ENCODE data around the gene CP.

- TF ChIP-seq CTCF (IDR thresholded peaks at IDR 0.05 in 2 of 3, conservative IDR thresholded peaks at IDR 0.05 in 1 of 3; ENCODE audit: borderline replicate concordance in 1 of 3, insufficient read depth in 1 of 3, low read depth in 2 of 3, low read length in 2 of 3), result no peak
- TF ChIP-seq CEBPB (IDR thresholded peaks at IDR 0.05; ENCODE audit: low read depth), result no peak
- TF ChIP-seq, protein P1, sequence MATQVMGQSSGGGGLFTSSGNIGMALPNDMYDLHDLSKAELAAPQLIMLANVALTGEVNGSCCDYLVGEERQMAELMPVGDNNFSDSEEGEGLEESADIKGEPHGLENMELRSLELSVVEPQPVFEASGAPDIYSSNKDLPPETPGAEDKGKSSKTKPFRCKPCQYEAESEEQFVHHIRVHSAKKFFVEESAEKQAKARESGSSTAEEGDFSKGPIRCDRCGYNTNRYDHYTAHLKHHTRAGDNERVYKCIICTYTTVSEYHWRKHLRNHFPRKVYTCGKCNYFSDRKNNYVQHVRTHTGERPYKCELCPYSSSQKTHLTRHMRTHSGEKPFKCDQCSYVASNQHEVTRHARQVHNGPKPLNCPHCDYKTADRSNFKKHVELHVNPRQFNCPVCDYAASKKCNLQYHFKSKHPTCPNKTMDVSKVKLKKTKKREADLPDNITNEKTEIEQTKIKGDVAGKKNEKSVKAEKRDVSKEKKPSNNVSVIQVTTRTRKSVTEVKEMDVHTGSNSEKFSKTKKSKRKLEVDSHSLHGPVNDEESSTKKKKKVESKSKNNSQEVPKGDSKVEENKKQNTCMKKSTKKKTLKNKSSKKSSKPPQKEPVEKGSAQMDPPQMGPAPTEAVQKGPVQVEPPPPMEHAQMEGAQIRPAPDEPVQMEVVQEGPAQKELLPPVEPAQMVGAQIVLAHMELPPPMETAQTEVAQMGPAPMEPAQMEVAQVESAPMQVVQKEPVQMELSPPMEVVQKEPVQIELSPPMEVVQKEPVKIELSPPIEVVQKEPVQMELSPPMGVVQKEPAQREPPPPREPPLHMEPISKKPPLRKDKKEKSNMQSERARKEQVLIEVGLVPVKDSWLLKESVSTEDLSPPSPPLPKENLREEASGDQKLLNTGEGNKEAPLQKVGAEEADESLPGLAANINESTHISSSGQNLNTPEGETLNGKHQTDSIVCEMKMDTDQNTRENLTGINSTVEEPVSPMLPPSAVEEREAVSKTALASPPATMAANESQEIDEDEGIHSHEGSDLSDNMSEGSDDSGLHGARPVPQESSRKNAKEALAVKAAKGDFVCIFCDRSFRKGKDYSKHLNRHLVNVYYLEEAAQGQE (IDR thresholded peaks at IDR 0.05; ENCODE audit: low read depth), result no peak
- no peak for TF ChIP-seq POLR2A (IDR thresholded peaks at IDR 0.05; ENCODE audit: borderline replicate concordance, extremely low read depth, insufficient read depth, insufficient read length)
- TF ChIP-seq, protein P2, sequence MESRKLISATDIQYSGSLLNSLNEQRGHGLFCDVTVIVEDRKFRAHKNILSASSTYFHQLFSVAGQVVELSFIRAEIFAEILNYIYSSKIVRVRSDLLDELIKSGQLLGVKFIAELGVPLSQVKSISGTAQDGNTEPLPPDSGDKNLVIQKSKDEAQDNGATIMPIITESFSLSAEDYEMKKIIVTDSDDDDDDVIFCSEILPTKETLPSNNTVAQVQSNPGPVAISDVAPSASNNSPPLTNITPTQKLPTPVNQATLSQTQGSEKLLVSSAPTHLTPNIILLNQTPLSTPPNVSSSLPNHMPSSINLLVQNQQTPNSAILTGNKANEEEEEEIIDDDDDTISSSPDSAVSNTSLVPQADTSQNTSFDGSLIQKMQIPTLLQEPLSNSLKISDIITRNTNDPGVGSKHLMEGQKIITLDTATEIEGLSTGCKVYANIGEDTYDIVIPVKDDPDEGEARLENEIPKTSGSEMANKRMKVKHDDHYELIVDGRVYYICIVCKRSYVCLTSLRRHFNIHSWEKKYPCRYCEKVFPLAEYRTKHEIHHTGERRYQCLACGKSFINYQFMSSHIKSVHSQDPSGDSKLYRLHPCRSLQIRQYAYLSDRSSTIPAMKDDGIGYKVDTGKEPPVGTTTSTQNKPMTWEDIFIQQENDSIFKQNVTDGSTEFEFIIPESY (IDR thresholded peaks at IDR 0.05; ENCODE audit: extremely low read depth, insufficient replicate concordance, low read length), result no peak
Observed at GRCh38 chr3:149214702-149215101, 6.9 kb downstream of the CP start.
